HepG2 (cell line): Measurements from ENCODE around the gene SCAI. TPM values are rescaled to one million over a fixed set of nuclear protein-coding genes. Genes with fewer than 3 reads are reported as not detected.

ENCODE experiments used
- ATAC-seq: fragments of 200-7000 bp; cut with Tn5 transposase; 3 replicates; pipeline ENCODE4 v1.9.1; 2020; ENCODE audit warnings: mild to moderate bottlenecking, moderate library complexity
- BruUV-seq: library from RNA; stranded (reverse); fragments of 400-500 nt; replicated peaks from 2 replicates; lab custom pipeline; 2021; lab: Mats Ljungman, UMichigan
- CTCF ChIA-PET: fragments of 300-600 bp; formaldehyde crosslinking; extraction: SDS; loops from one replicate; lab custom pipeline; 2021; ENCODE audit warnings: low total read pairs, inconsistent platforms, low intra/inter-chr PET ratio; lab: Yijun Ruan, JAX
- POLR2A ChIA-PET: fragments of 350-600 bp; sonication (Branson Sonifier 250); formaldehyde crosslinking; loops from one replicate; lab custom pipeline; 2020; ENCODE audit warnings: antibody characterized with exemption, inconsistent platforms; lab: Yijun Ruan, JAX
- DNase-seq: peaks from one replicate; pipeline ENCODE4 v3.0.0-alpha.2; 2015; ENCODE audit warnings: low spot score
- FAIRE-seq: peaks from 3 replicates; lab custom pipeline; 2011; peaks lifted over from hg19 to GRCh38; lab: Jason Lieb, UNC
- H2AFZ ChIP-seq: one replicate; pipeline ENCODE4 v1.6.1; 2011; ENCODE audit warnings: low read length, inconsistent platforms
- H3K27ac ChIP-seq: fragments of 300-600 bp; 3 replicates; pipeline ENCODE4 v1.8.0; 2011; ENCODE audit warnings: mixed run types, mild to moderate bottlenecking, mixed read lengths, low read length, inconsistent platforms; ENCODE audit not compliant: insufficient read depth; ENCODE audit errors: extremely low read length
- H3K27me3 ChIP-seq, 2 experiments: fragments of 200-600 bp in 1 of 2; 2 replicates in 1 of 2; 3 replicates in 1 of 2; pipeline versions ENCODE4 v1.6.0 to v1.8.0; 2011; ENCODE audit warnings: low read length in 2 of 2, mild to moderate bottlenecking in 2 of 2, moderate library complexity in 2 of 2, inconsistent platforms in 1 of 2; ENCODE audit not compliant: insufficient read depth in 2 of 2, control insufficient read depth in 1 of 2
- H3K36me3 ChIP-seq, 2 experiments: fragments of 200-600 bp in 1 of 2; replicated peaks in 1 of 2; 2 replicates in 1 of 2; 3 replicates in 1 of 2; pipeline versions ENCODE4 v1.5.1 to v1.8.0; 2011; ENCODE audit warnings: low read length in 2 of 2, inconsistent platforms in 1 of 2; ENCODE audit not compliant: insufficient read depth in 2 of 2, control insufficient read depth in 1 of 2
- H3K4me1 ChIP-seq: 2 replicates; pipeline ENCODE4 v1.5.1; 2012; ENCODE audit warnings: low read length, inconsistent platforms; ENCODE audit not compliant: insufficient read depth
- H3K4me2 ChIP-seq: 2 replicates; pipeline ENCODE4 v1.6.0; 2011; ENCODE audit warnings: low read depth, low read length, inconsistent platforms
- H3K4me3 ChIP-seq, 3 experiments: fragments of 200-600 bp in 1 of 3; sonication (generic), shearing (Covaris generic) in 1 of 3; replicated peaks in 1 of 3; 2 replicates each; pipeline ENCODE4 v1.5.1; 2011 to 2016; ENCODE audit warnings: low read length in 3 of 3, inconsistent platforms in 2 of 3, low read depth in 2 of 3, mild to moderate bottlenecking in 2 of 3, control low read depth in 1 of 3, mixed read lengths in 1 of 3; ENCODE audit not compliant: insufficient read depth in 1 of 3
- H3K79me2 ChIP-seq: one replicate; pipeline ENCODE4 v1.6.1; 2011; ENCODE audit warnings: low read length, inconsistent platforms; ENCODE audit not compliant: insufficient read depth
- H3K9ac ChIP-seq: 2 replicates; pipeline ENCODE4 v1.6.0; 2011; ENCODE audit warnings: mild to moderate bottlenecking, low read depth, low read length, inconsistent platforms; ENCODE audit not compliant: insufficient read depth
- H3K9me3 ChIP-seq: 2 replicates; pipeline ENCODE4 v1.5.1; 2012; ENCODE audit warnings: mild to moderate bottlenecking, low read length
- H4K20me1 ChIP-seq: 2 replicates; pipeline ENCODE4 v1.6.0; 2011; ENCODE audit warnings: inconsistent platforms, mild to moderate bottlenecking, low read length, moderate library complexity; ENCODE audit not compliant: insufficient read depth
- BATF2 ChIP-seq: sonication (generic); formaldehyde crosslinking; IDR thresholded peaks from 2 replicates; pipeline ENCODE4 v1.8.0; 2022; ENCODE audit warnings: mild to moderate bottlenecking, missing genetic modification reagents, moderate library complexity
- KDM5B ChIP-seq: sonication (generic); formaldehyde crosslinking; IDR thresholded peaks from 2 replicates; pipeline ENCODE4 v1.4.0; 2020; ENCODE audit warnings: missing genetic modification reagents, mild to moderate bottlenecking, borderline replicate concordance
- PAXIP1 ChIP-seq: sonication (generic); formaldehyde crosslinking; conservative IDR thresholded peaks from 2 replicates; pipeline ENCODE4 v1.4.0; 2020; ENCODE audit warnings: mild to moderate bottlenecking, missing genetic modification reagents, moderate library complexity
- SKIL ChIP-seq: sonication (generic); formaldehyde crosslinking; IDR thresholded peaks from 2 replicates; pipeline ENCODE4 v1.8.0; 2022; ENCODE audit warnings: missing genetic modification reagents, mild to moderate bottlenecking, moderate library complexity, borderline replicate concordance
- TCF7L2 ChIP-seq: IDR thresholded peaks from 2 replicates; pipeline ENCODE4 v1.6.1; 2011; ENCODE audit warnings: mild to moderate bottlenecking, low read depth, low read length, moderate library complexity
- ZNF329 ChIP-seq: sonication (generic); formaldehyde crosslinking; IDR thresholded peaks from 2 replicates; pipeline ENCODE4 v1.9.0; 2021; ENCODE audit warnings: low read depth, mild to moderate bottlenecking, missing genetic modification reagents
- ZNF446 ChIP-seq: sonication (generic); formaldehyde crosslinking; IDR thresholded peaks from 2 replicates; pipeline ENCODE4 v1.5.0; 2020; ENCODE audit warnings: mild to moderate bottlenecking, missing genetic modification reagents
- whole genome bisulfite sequencing: methylation state at CpG from one replicate; pipeline ENCODE4 v1.1.6; 2017; ENCODE audit warnings: low lambda C conversion rate; 5-methylcytosine and 5-hydroxymethylcytosine counted together
- in situ Hi-C: cut with HindIII; loops from 2 replicates; pipeline ENCODE4 v1.10.0; 2017; ENCODE audit warnings: low pct_unique_long_range_greater_than_20kb; ENCODE audit not compliant: extremely low pct_ligation_motif_present
- intact Hi-C: fragments of 100-400 bp; cut with micrococcal nuclease; formaldehyde crosslinking; loops from one replicate; pipeline ENCODE4 v1.10.0; 2022; ENCODE audit not compliant: unreplicated experiment
- polyA plus RNA-seq, 8 experiments: library from polyadenylated mRNA; depleted of rRNA in 3 of 8; stranded (reverse) in 7 of 8; unstranded in 1 of 8; fragments of >200 nt; fragmentation: Illumina TruSeq in 4 of 8; extraction: Trizol in 4 of 8; gene quantifications; 2 replicates each; pipeline versions ENCODE4 v1.2.1 to v1.2.3, GENCODE V29; 2011 to 2016; ENCODE audit warnings: low read depth in 4 of 8, missing spikeins in 1 of 8, mixed read lengths in 1 of 8; ENCODE audit not compliant: insufficient read depth in 1 of 8
- total RNA-seq, 5 experiments: library from RNA; depleted of rRNA; stranded (reverse); fragments of >200 nt; fragmentation: Illumina TruSeq; extraction: Trizol; gene quantifications; 2 replicates each; pipeline ENCODE4 v1.2.3, GENCODE V29; 2016; ENCODE audit warnings: low read depth in 1 of 5
- TF ChIP-seq, protein P1 (sequence below): sonication (generic); formaldehyde crosslinking; IDR thresholded peaks from 2 replicates; pipeline ENCODE4 v1.4.0; 2020; ENCODE audit warnings: missing genetic modification reagents
- TF ChIP-seq, protein P2 (sequence below): fragments of 450-650 bp; IDR thresholded peaks from 2 replicates; pipeline ENCODE4 v1.6.1; 2017; ENCODE audit warnings: mild to moderate bottlenecking

The SCAI gene
- total and polyA plus RNA-seq, 2 of the 13 experiments (the other 11 are each of a cell fraction or from before 2014, with no cell fraction given), result 4.4 to 8.4 TPM

DNA sequence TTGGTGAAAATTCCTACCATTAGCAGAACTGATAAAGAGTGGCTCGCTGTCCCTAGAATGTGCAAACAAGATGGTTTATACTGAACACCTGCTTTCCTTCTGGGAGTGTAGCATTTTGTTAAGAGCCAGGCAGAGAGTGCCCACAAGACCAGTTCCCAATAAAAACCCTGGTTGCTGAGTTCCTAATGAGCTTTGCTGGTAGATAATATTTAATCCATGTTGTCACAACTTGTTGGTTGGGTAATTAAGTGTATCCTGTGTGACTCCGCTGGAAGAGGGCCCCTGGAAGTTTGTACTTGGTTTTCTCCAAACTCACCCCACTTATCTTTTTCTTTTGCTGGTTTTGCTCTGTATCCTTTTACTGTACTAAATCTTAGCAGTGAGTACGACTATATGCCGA, 162.9 kb downstream of the SCAI start:
- no peaks in the 10 kb centered on the region; the same call in 1 of the 2 replicates for H4K20me1 ChIP-seq
- no peak overlapping the region for H3K4me3 ChIP-seq
- WGBS, result 95% methylated on average over 4 of the region's 4 CpGs
- H3K9ac ChIP-seq, result no peak overlapping the region
- no peaks in the 10 kb centered on the region for H3K27me3 ChIP-seq
- FAIRE-seq (no peak), DNase-seq (no peak), ATAC-seq (no peak)
- no TSS peak for BruUV-seq
- H3K4me2 ChIP-seq, result no peak overlapping the region
- no peak overlapping the region for H3K27ac ChIP-seq
- no peaks in the 10 kb centered on the region for H3K9me3 ChIP-seq
- no peak overlapping the region for H2AFZ ChIP-seq
- ChIA-PET CTCF (no interaction called here), POLR2A (no interaction called here)
- no peak for TF ChIP-seq BATF2 (CRISPR knock-in tag)
- TF ChIP-seq, protein P1, sequence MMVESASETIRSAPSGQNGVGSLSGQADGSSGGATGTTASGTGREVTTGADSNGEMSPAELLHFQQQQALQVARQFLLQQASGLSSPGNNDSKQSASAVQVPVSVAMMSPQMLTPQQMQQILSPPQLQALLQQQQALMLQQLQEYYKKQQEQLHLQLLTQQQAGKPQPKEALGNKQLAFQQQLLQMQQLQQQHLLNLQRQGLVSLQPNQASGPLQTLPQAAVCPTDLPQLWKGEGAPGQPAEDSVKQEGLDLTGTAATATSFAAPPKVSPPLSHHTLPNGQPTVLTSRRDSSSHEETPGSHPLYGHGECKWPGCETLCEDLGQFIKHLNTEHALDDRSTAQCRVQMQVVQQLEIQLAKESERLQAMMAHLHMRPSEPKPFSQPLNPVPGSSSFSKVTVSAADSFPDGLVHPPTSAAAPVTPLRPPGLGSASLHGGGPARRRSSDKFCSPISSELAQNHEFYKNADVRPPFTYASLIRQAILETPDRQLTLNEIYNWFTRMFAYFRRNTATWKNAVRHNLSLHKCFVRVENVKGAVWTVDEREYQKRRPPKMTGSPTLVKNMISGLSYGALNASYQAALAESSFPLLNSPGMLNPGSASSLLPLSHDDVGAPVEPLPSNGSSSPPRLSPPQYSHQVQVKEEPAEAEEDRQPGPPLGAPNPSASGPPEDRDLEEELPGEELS, result no peak
- TF ChIP-seq KDM5B (CRISPR knock-in tag), result no peak
- TF ChIP-seq ZNF446, result no peak
- TF ChIP-seq ZNF329 (CRISPR knock-in tag), result no peak
- TF ChIP-seq SKIL (CRISPR knock-in tag), result no peak
- TF ChIP-seq PAXIP1 (CRISPR knock-in tag), result no peak
- TF ChIP-seq, protein P2, sequence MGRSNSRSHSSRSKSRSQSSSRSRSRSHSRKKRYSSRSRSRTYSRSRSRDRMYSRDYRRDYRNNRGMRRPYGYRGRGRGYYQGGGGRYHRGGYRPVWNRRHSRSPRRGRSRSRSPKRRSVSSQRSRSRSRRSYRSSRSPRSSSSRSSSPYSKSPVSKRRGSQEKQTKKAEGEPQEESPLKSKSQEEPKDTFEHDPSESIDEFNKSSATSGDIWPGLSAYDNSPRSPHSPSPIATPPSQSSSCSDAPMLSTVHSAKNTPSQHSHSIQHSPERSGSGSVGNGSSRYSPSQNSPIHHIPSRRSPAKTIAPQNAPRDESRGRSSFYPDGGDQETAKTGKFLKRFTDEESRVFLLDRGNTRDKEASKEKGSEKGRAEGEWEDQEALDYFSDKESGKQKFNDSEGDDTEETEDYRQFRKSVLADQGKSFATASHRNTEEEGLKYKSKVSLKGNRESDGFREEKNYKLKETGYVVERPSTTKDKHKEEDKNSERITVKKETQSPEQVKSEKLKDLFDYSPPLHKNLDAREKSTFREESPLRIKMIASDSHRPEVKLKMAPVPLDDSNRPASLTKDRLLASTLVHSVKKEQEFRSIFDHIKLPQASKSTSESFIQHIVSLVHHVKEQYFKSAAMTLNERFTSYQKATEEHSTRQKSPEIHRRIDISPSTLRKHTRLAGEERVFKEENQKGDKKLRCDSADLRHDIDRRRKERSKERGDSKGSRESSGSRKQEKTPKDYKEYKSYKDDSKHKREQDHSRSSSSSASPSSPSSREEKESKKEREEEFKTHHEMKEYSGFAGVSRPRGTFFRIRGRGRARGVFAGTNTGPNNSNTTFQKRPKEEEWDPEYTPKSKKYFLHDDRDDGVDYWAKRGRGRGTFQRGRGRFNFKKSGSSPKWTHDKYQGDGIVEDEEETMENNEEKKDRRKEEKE, result no peak
- TF ChIP-seq TCF7L2, result no peak
- H3K79me2 ChIP-seq, result no peaks in the 10 kb centered on the region
- intact Hi-C loops, result no loop called here
- peaks cover 0 to 15% of the 10 kb centered on the region in 2 experiments; a peak in 1 of 5 replicates for H3K36me3 ChIP-seq
- H3K4me1 ChIP-seq, result no peaks in the 10 kb centered on the region
- in situ Hi-C loops, result no loop called here
